ENCODE measurements around the gene MSI2. TPM values are rescaled to one million over a fixed set of nuclear protein-coding genes. Genes with fewer than 3 reads are reported as not detected.

MSI2 gene
- total RNA-seq, 2 experiments from 2014 or later = 38.8 to 39.0 TPM

GRCh38 chr17:57274162-57274561 lies 17.8 kb downstream of the MSI2 start:
- H3K4me1 Mint-ChIP-seq (ENCODE audit: low read depth) = peaks cover 45% of the 10 kb centered on the region
- peaks cover 13% of the 10 kb centered on the region for H3K36me3 Mint-ChIP-seq (ENCODE audit: low read depth)
- H3K4me3 Mint-ChIP-seq = no peak overlapping the region
- CTCF ChIA-PET = interaction anchor here (3.0 kb wide), 1 partner anchor 31 kb away, joined by 12 read pairs; no protein-coding TSS in a partner anchor
- DNase-seq = no peak
- no peaks in the 10 kb centered on the region for H3K27me3 Mint-ChIP-seq (ENCODE audit: low read depth)
- intact Hi-C loops (cut with micrococcal nuclease) = no loop called here
- no peaks in the 10 kb centered on the region for H3K9me3 Mint-ChIP-seq
- no peak overlapping the region for H3K27ac Mint-ChIP-seq

DNA sequence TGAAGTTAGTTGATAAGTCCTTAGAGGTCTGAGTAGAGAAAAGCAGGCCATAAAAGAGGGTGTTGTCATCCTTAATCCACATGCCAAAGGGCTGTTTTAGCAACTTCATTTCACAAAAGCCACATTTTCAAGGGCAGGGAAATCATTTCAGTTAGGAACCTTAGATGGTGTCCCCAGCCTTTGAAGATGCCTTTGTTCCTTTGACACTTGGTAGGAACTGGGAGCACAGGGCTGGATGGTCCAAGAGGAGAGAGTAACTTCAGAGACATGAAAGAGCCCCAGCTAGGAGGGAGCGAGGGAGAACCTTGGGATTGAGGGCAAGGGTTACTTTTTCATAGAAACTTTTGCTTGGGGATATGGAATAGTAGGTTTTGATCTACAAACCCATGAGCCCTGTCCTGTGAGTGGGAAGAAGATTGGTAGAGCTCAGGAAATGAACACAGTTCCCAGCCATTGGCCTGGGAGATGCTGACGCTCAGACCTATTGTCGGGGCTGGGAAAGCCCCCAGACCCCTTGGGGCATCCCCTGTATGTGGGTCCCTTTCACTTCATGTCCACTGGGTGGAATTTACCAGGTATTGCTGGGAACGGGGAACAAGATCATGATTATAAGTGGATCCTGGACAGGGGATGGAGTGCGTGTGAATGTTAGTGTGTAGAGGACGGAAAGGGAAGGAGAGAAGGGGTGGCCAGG lies 18.9 kb downstream of the MSI2 start:
- no peaks in the 10 kb centered on the region for H3K27me3 Mint-ChIP-seq (ENCODE audit: low read depth)
- CTCF ChIA-PET = no interaction called here
- H3K27ac Mint-ChIP-seq = no peak overlapping the region
- DNase-seq = no peak
- H3K9me3 Mint-ChIP-seq = no peaks in the 10 kb centered on the region
- H3K4me3 Mint-ChIP-seq = no peak overlapping the region
- H3K4me1 Mint-ChIP-seq (ENCODE audit: low read depth) = peaks cover 52% of the 10 kb centered on the region
- peaks cover 11% of the 10 kb centered on the region for H3K36me3 Mint-ChIP-seq (ENCODE audit: low read depth)
- intact Hi-C loops (cut with micrococcal nuclease) = no loop called here

- CTCF ChIA-PET = interaction anchor here (0.8 to 2.1 kb wide), 2 partner anchors 17 to 34 kb away, joined by 3 to 12 read pairs; no protein-coding TSS in a partner anchor
- H3K36me3 Mint-ChIP-seq (ENCODE audit: low read depth) = peaks cover 11% of the 10 kb centered on the region
Measured at GRCh38 chr17:57276621-57277020, 20.3 kb downstream of the MSI2 start.

DNA sequence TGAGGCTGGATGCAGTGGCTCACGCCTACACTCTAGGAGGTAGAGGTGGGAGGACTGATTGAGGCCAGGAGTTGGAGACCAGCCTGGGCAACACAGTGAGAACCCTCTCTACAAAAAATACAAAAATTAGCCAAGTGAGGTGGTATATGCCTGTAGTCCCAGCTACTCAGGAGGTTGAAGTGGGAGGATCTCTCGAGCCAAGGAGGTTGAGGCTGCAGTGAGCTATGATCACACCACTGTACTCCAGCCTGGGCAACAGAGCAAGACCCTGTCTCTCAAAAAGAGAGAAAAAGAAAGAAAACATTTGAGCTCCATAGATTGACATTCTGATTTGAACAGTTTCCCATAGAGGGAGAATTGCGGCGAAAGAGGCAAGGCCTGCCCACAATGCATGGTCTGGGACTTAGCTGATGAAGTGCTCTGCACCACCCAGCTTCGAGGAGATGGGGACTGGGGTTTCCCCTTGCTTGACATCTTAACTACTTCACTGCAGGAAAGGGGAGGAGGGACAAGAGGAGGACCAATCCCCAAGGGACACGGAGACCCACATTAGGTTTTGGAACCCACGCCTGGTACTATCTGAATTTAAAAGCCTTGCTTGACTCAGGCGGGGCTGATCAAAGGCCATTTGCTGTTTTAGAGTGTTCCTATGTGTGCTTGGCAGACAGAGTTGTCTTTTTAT lies 21.7 kb downstream of the MSI2 start:
- H3K36me3 Mint-ChIP-seq (ENCODE audit: low read depth) = peaks cover 11% of the 10 kb centered on the region
- DNase-seq = peak; percentile 42
- intact Hi-C loops (cut with micrococcal nuclease) = no loop called here
- no peak overlapping the region for H3K4me3 Mint-ChIP-seq
- no peaks in the 10 kb centered on the region for H3K27me3 Mint-ChIP-seq (ENCODE audit: low read depth)
- peaks cover 64% of the 10 kb centered on the region for H3K4me1 Mint-ChIP-seq (ENCODE audit: low read depth)
- no peaks in the 10 kb centered on the region for H3K9me3 Mint-ChIP-seq
- no peak overlapping the region for H3K27ac Mint-ChIP-seq
- CTCF ChIA-PET = interaction anchor here (0.6 to 2.1 kb wide), 4 partner anchors 35 to 183 kb away, joined by 3 to 12 read pairs (median 4); no protein-coding TSS in a partner anchor

More at GRCh38 chr17:57276621-57277020, 20.3 kb downstream of the MSI2 start:
- Mint-ChIP-seq H3K9me3 (no peaks in the 10 kb centered on the region), H3K27me3 (ENCODE audit: low read depth) (no peaks in the 10 kb centered on the region), H3K4me1 (ENCODE audit: low read depth) (peaks cover 57% of the 10 kb centered on the region), H3K4me3 (no peak overlapping the region), H3K27ac (no peak overlapping the region)
- DNase-seq = no peak
- intact Hi-C loops (cut with micrococcal nuclease) = no loop called here

DNA sequence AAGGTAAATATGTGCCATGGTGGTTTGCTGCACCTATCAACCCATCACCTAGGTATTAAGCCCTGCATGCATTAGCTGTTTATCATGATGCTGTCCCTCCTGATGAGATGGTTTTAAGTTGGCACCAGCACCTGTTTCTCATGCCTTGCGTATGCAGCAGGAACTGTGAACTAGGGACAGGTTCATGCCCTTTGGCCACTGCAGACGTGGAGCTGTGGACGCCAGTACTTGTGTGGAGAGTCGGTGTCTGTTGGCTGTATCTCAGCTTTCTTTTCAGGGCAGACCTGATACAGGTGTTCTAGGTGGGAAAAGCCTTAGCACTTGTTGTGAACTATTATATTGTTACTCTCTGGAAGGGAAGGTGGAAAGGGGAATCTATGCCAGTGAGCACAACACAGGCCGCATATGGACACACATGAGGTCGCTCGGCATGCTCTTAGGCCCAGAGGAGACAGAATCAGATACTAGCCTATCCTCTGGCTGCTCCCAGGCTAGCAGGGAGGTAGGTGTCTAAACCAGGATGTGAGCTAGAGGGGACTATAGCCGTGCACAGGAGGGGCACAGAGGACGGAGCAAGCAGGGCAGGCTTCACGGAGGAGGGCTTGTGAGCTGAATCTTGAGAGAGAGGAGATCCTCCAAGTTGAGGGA lies 22.5 kb downstream of the MSI2 start:
- H3K36me3 Mint-ChIP-seq (ENCODE audit: low read depth) = peaks cover 16% of the 10 kb centered on the region
- DNase-seq = no peak
- intact Hi-C loops (cut with micrococcal nuclease) = no loop called here
- H3K4me3 Mint-ChIP-seq = no peak overlapping the region
- H3K4me1 Mint-ChIP-seq (ENCODE audit: low read depth) = peaks cover 71% of the 10 kb centered on the region
- no peaks in the 10 kb centered on the region for H3K27me3 Mint-ChIP-seq (ENCODE audit: low read depth)
- CTCF ChIA-PET = interaction anchor here (1.3 kb wide), 1 partner anchor 35 kb away, joined by 4 read pairs; no protein-coding TSS in a partner anchor
- no peak overlapping the region for H3K27ac Mint-ChIP-seq
- no peaks in the 10 kb centered on the region for H3K9me3 Mint-ChIP-seq

GRCh38 chr17:57279432-57279831 lies 23.1 kb downstream of the MSI2 start:
- Mint-ChIP-seq H3K27me3 (ENCODE audit: low read depth) (no peaks in the 10 kb centered on the region), H3K4me1 (ENCODE audit: low read depth) (peaks cover 76% of the 10 kb centered on the region), H3K4me3 (no peak overlapping the region), H3K9me3 (no peaks in the 10 kb centered on the region), H3K36me3 (ENCODE audit: low read depth) (peaks cover 16% of the 10 kb centered on the region), H3K27ac (no peak overlapping the region)
- intact Hi-C loops (cut with micrococcal nuclease) = no loop called here
- no peak for DNase-seq
- CTCF ChIA-PET = interaction anchor here (1.3 kb wide), 1 partner anchor 36 kb away, joined by 4 read pairs; no protein-coding TSS in a partner anchor

GRCh38 chr17:57281887-57282286 lies 25.6 kb downstream of the MSI2 start:
- Mint-ChIP-seq H3K9me3 (no peaks in the 10 kb centered on the region), H3K27ac (no peak overlapping the region), H3K27me3 (ENCODE audit: low read depth) (no peaks in the 10 kb centered on the region), H3K36me3 (ENCODE audit: low read depth) (peaks cover 14% of the 10 kb centered on the region), H3K4me3 (no peak overlapping the region), H3K4me1 (ENCODE audit: low read depth) (peaks cover 77% of the 10 kb centered on the region)
- intact Hi-C loops (cut with micrococcal nuclease) = no loop called here
- CTCF ChIA-PET = interaction anchor here (0.6 kb wide), 1 partner anchor 129 kb away, joined by 3 read pairs; no protein-coding TSS in a partner anchor
- DNase-seq = no peak

GRCh38 chr17:57282296-57282695 lies 26.0 kb downstream of the MSI2 start:
- Mint-ChIP-seq H3K36me3 (ENCODE audit: low read depth) (peaks cover 14% of the 10 kb centered on the region), H3K27me3 (ENCODE audit: low read depth) (no peaks in the 10 kb centered on the region), H3K4me3 (no peak overlapping the region), H3K9me3 (no peaks in the 10 kb centered on the region), H3K4me1 (ENCODE audit: low read depth) (peaks cover 77% of the 10 kb centered on the region), H3K27ac (no peak overlapping the region)
- CTCF ChIA-PET = interaction anchor here (0.6 kb wide), 1 partner anchor 128 kb away, joined by 3 read pairs; no protein-coding TSS in a partner anchor
- no peak for DNase-seq
- intact Hi-C loops (cut with micrococcal nuclease) = no loop called here

DNA sequence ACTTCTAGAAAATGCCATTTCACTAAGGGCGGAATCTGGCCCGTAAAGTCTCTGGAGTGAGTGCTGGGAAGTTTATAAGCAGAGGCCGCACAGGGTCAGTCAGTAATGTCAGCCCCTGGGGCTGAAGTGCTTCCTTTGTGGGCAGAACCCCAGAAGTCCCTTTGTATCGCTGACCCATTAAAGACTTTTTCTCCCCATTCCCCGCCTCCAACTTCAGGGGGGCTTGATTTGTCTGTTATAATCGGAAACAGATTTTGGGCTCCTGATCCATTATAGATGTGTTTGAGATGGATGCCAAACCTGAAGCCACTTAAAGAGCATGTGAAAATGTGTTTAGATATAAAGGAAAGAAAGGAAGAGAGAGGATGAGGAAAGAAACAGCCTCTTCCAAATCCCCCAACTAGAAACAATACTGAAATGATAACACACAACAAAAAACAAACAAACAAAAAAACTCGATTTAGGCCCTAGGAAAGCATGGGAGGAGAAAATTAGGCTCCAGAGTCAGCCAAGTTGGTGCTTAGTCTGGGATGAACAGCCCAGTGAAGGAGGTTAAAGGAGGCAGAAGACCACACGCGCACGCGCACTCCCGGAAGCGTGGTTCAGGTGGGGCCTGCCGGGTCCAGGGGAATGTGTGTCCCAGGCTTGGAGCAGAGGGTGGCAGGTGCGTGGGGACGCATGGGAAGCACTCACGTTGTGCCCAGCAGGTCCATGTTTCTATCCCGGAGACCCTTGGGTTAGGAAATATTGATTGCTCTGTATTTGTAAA lies 27.1 kb downstream of the MSI2 start:
- intact Hi-C loops (cut with micrococcal nuclease) = no loop called here
- Mint-ChIP-seq H3K4me1 (ENCODE audit: low read depth) (peaks cover 71% of the 10 kb centered on the region), H3K36me3 (ENCODE audit: low read depth) (peaks cover 8% of the 10 kb centered on the region), H3K27me3 (ENCODE audit: low read depth) (no peaks in the 10 kb centered on the region), H3K9me3 (no peaks in the 10 kb centered on the region), H3K27ac (no peak overlapping the region), H3K4me3 (no peak overlapping the region)
- CTCF ChIA-PET = interaction anchor here (1.0 kb wide), 1 partner anchor 162 kb away, joined by 3 read pairs; no protein-coding TSS in a partner anchor
- DNase-seq = no peak

DNA sequence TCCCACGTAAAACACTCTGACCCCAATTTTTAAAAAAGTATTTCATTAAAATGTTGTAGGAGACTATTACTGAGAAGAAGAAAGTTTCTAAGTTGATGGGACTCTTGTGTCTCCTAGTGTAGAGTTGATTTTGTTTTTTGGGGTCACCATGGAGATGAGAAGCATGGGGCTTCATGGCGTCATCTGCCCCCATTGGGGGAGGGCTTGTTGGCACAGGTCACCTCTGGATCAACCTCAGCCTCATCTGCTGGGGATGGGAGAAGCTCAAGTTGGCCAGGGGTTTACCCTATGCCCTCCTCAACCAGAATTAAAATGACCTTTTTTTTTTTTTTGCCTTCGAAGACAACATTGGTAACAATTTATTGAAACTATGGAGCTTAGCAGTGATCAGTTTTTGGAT lies 28.3 kb downstream of the MSI2 start:
- H3K36me3 Mint-ChIP-seq (ENCODE audit: low read depth) = peaks cover 6% of the 10 kb centered on the region
- no peak overlapping the region for H3K27ac Mint-ChIP-seq
- peaks cover 63% of the 10 kb centered on the region for H3K4me1 Mint-ChIP-seq (ENCODE audit: low read depth)
- CTCF ChIA-PET = interaction anchor here (0.8 to 1.1 kb wide), 3 partner anchors 23 to 160 kb away, joined by 3 read pairs; no protein-coding TSS in a partner anchor
- H3K4me3 Mint-ChIP-seq = peak overlapping the region; percentile 50
- DNase-seq = no peak
- no peaks in the 10 kb centered on the region for H3K27me3 Mint-ChIP-seq (ENCODE audit: low read depth)
- intact Hi-C loops (cut with micrococcal nuclease) = loop anchor here (2.0 kb wide), 3 partner anchors 26 to 156 kb away; no protein-coding TSS in a partner anchor
- H3K9me3 Mint-ChIP-seq = no peaks in the 10 kb centered on the region

DNA sequence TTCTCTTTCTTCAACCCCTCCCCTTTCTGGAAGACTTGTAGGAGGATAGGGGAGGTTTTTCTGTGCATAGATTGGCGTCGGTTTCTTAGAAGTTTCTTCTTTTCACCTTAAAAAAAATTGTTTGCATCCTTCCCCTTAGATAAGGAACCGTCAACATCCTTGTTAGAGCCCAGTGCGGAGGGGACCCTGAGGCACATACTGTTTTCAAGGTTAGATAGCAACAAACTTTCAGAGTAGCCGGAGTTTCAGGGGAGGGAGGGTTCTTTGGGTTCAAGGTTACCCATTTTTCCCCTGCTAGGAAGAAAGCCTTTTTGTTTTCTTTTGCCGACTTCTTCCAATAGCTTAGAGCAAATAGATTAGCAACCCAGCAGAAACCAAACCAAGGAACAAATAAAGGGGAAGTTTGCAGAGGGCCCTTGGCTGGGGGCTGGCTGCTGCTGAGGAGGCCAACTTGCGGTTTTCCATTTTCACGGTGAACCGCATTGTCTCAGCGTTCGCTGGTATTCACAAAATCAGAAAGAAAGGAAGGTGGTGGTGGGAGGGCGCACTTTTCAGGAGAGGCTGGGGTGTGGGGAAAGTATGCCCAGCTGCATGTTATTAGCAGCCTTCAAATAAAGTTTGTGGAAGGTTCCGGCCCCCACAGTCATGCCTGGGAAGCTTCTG lies 28.8 kb downstream of the MSI2 start:
- peak; percentile 65 for DNase-seq
- CTCF ChIA-PET = interaction anchor here (0.8 to 1.3 kb wide), 3 partner anchors 24 to 156 kb away, joined by 3 to 5 read pairs (median 3); no protein-coding TSS in a partner anchor
- no peak overlapping the region for H3K27ac Mint-ChIP-seq
- intact Hi-C loops (cut with micrococcal nuclease) = loop anchor here (2.0 kb wide), 3 partner anchors 26 to 156 kb away; no protein-coding TSS in a partner anchor
- H3K4me3 Mint-ChIP-seq = peak overlapping the region; percentile 50
- H3K9me3 Mint-ChIP-seq = no peaks in the 10 kb centered on the region
- H3K4me1 Mint-ChIP-seq (ENCODE audit: low read depth) = peaks cover 59% of the 10 kb centered on the region
- H3K36me3 Mint-ChIP-seq (ENCODE audit: low read depth) = peaks cover 6% of the 10 kb centered on the region
- no peaks in the 10 kb centered on the region for H3K27me3 Mint-ChIP-seq (ENCODE audit: low read depth)

All from activated naive CD4-positive, alpha-beta T cell treated with anti-CD3 and anti-CD28 coated beads for 36 hours (primary cell).